HG03095 (cell line): ENCODE data around the gene RTP3.

ENCODE experiments used
- ATAC-seq: cut with Tn5 transposase; IDR thresholded peaks from one replicate; pipeline ENCODE4 v1.9.1; 2021; ENCODE audit warnings: moderate library complexity; ENCODE audit not compliant: unreplicated experiment

Gene RTP3

GRCh38 chr3:46497556-46498265 is at the start of gene RTP3:
RTP3 (plus strand) TSS chr3:46497976; CDS start chr3:46498063, 87 bp downstream.
- ATAC-seq = no peak

GRCh38 chr3:46448721-46449120 is 49.1 kb upstream of the RTP3 start:
- no peak for ATAC-seq

- ATAC-seq = no peak
These were observed 47.8 kb upstream of the RTP3 start for GRCh38 chr3:46449755-46450552.

- ATAC-seq = no peak
These were observed 44.1 kb upstream of the RTP3 start for GRCh38 chr3:46453526-46454208.

- no peak for ATAC-seq
These were observed 43.6 kb upstream of the RTP3 start for GRCh38 chr3:46454209-46454595.

GRCh38 chr3:46454606-46455005 is 43.2 kb upstream of the RTP3 start:
- no peak for ATAC-seq

- ATAC-seq = no peak
These were observed 42.3 kb upstream of the RTP3 start for GRCh38 chr3:46455231-46456115.

GRCh38 chr3:46456118-46456517 is 41.7 kb upstream of the RTP3 start:
- no peak for ATAC-seq

GRCh38 chr3:46460051-46460450 is 37.7 kb upstream of the RTP3 start:
- ATAC-seq = no peak

- no peak for ATAC-seq
These were observed 35.7 kb upstream of the RTP3 start for GRCh38 chr3:46462111-46462510.

GRCh38 chr3:46462511-46462910 is 35.3 kb upstream of the RTP3 start:
- no peak for ATAC-seq

- no peak for ATAC-seq
These were observed 34.5 kb upstream of the RTP3 start for GRCh38 chr3:46463120-46463867.

GRCh38 chr3:46463868-46464241 is 33.9 kb upstream of the RTP3 start:
- ATAC-seq = no peak

GRCh38 chr3:46464326-46465195 is 33.2 kb upstream of the RTP3 start, which contains the start of gene LTF:
LTF (minus strand) TSS chr3:46464905; CDS start chr3:46464867, 38 bp downstream.
- no peak for ATAC-seq

- ATAC-seq = no peak
These were observed 32.6 kb upstream of the RTP3 start for GRCh38 chr3:46465196-46465520.

- ATAC-seq = no peak
These were observed 31.5 kb upstream of the RTP3 start for GRCh38 chr3:46466273-46466672.

- no peak for ATAC-seq
These were observed 30.8 kb upstream of the RTP3 start for GRCh38 chr3:46466871-46467403.

GRCh38 chr3:46467562-46467961 is 30.2 kb upstream of the RTP3 start:
- no peak for ATAC-seq
